ENCODE data around the gene SEPTIN7.
"Not testable (repeated sequence)": the region's sequence is repeated elsewhere in the genome, so short reads cannot be mapped to it uniquely, and the experiment has no call there.

Gene SEPTIN7
- total RNA-seq = 233 to 275 (median 233) reads per million in 3 donors

- DNase-seq = peak; percentile 97 to 98 (median 98)
- Histone ChIP-seq H3K4me3 (ENCODE audit: insufficient read depth, low read depth, low read length, poor library complexity, severe bottlenecking) (peak within 1 kb of the TSS; percentile 89), H3K27me3 (replicated peaks; ENCODE audit: control insufficient read depth, insufficient read depth, low read length, poor library complexity, severe bottlenecking) (no peaks in the 10 kb centered on the region), H3K4me1 (ENCODE audit: control insufficient read depth, insufficient read depth, low read length, poor library complexity, severe bottlenecking) (peaks cover 15% of the 10 kb centered on the region), H3K27ac (ENCODE audit: insufficient read depth, low read length, poor library complexity, severe bottlenecking) (peak within 1 kb of the TSS; percentile 95), H3K9me3 (ENCODE audit: control insufficient read depth, low read length) (no peaks in the 10 kb centered on the region), H3K36me3 (ENCODE audit: control insufficient read depth, insufficient read depth, low read length) (no peaks in the 10 kb centered on the region)
These were observed at the start of gene SEPTIN7 for GRCh38 chr7:35800718-35801391. Gene SEPTIN7, plus strand, starts transcription at chr7:35801057. Its CDS starts 153 bp downstream, at chr7:35801210.

DNA sequence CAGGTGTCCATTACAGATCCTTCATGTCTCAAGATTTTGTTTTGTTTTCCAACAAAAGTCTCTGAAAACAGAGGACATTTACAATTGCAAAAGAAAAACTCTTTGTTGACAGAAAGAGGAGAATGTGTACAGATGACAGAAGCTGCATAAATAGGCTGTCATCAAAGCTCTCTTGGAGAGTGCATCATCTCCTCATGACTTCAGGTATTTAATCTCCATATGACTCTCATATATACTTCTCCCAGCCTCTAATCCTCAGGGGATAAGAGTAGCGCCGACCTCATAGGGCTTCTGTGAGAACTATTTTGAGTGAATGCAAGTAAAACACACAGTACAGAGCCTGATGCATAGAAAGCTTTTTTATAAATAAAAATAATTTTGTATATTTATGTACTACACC lies 48.1 kb upstream of the SEPTIN7 start:
- no peaks in the 10 kb centered on the region for H3K36me3 ChIP-seq (ENCODE audit: control insufficient read depth, insufficient read depth, low read length)
- no peaks in the 10 kb centered on the region for H3K4me1 ChIP-seq (ENCODE audit: control insufficient read depth, insufficient read depth, low read length, poor library complexity, severe bottlenecking)
- no peak for DNase-seq
- H3K27ac ChIP-seq (ENCODE audit: insufficient read depth, low read length, poor library complexity, severe bottlenecking) = no peak overlapping the region
- H3K4me3 ChIP-seq (ENCODE audit: insufficient read depth, low read depth, low read length, poor library complexity, severe bottlenecking) = no peak overlapping the region
- H3K27me3 ChIP-seq (replicated peaks; ENCODE audit: control insufficient read depth, insufficient read depth, low read length, poor library complexity, severe bottlenecking) = no peaks in the 10 kb centered on the region
- no peaks in the 10 kb centered on the region for H3K9me3 ChIP-seq (ENCODE audit: control insufficient read depth, low read length)

- Histone ChIP-seq H3K36me3 (ENCODE audit: control insufficient read depth, insufficient read depth, low read length) (no peaks in the 10 kb centered on the region), H3K9me3 (ENCODE audit: control insufficient read depth, low read length) (no peaks in the 10 kb centered on the region), H3K27ac (ENCODE audit: insufficient read depth, low read length, poor library complexity, severe bottlenecking) (no peak overlapping the region), H3K4me1 (ENCODE audit: control insufficient read depth, insufficient read depth, low read length, poor library complexity, severe bottlenecking) (no peaks in the 10 kb centered on the region), H3K4me3 (ENCODE audit: insufficient read depth, low read depth, low read length, poor library complexity, severe bottlenecking) (no peak overlapping the region), H3K27me3 (replicated peaks; ENCODE audit: control insufficient read depth, insufficient read depth, low read length, poor library complexity, severe bottlenecking) (no peaks in the 10 kb centered on the region)
- DNase-seq = no peak
These were observed 46.9 kb upstream of the SEPTIN7 start for GRCh38 chr7:35753761-35754603.

GRCh38 chr7:35754741-35755140 lies 46.1 kb upstream of the SEPTIN7 start:
- no peak overlapping the region for H3K4me3 ChIP-seq (ENCODE audit: insufficient read depth, low read depth, low read length, poor library complexity, severe bottlenecking)
- no peaks in the 10 kb centered on the region for H3K27me3 ChIP-seq (replicated peaks; ENCODE audit: control insufficient read depth, insufficient read depth, low read length, poor library complexity, severe bottlenecking)
- H3K27ac ChIP-seq (ENCODE audit: insufficient read depth, low read length, poor library complexity, severe bottlenecking) = no peak overlapping the region
- no peaks in the 10 kb centered on the region for H3K9me3 ChIP-seq (ENCODE audit: control insufficient read depth, low read length)
- H3K36me3 ChIP-seq (ENCODE audit: control insufficient read depth, insufficient read depth, low read length) = no peaks in the 10 kb centered on the region
- no peak for DNase-seq
- H3K4me1 ChIP-seq (ENCODE audit: control insufficient read depth, insufficient read depth, low read length, poor library complexity, severe bottlenecking) = no peaks in the 10 kb centered on the region

DNA sequence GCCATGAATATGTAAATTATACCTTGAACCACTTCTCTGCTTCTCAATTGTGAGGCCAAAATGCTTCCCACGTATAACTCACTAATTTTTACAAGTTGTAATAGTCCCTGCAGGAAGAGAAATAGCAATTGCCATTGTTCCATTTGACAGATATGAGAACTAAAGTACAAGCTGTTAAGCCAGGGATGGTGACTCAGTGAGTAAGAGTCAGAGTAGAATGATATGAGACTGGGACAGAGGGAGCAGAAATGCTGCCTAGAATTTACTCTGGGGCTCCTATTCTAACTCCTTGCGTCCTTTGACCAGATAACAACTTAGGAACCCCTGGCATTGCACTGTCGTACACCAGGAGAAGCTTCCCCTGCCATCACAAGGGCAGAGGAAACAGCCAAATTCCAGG lies 45.1 kb upstream of the SEPTIN7 start:
- H3K27me3 ChIP-seq (replicated peaks; ENCODE audit: control insufficient read depth, insufficient read depth, low read length, poor library complexity, severe bottlenecking) = no peaks in the 10 kb centered on the region

DNA sequence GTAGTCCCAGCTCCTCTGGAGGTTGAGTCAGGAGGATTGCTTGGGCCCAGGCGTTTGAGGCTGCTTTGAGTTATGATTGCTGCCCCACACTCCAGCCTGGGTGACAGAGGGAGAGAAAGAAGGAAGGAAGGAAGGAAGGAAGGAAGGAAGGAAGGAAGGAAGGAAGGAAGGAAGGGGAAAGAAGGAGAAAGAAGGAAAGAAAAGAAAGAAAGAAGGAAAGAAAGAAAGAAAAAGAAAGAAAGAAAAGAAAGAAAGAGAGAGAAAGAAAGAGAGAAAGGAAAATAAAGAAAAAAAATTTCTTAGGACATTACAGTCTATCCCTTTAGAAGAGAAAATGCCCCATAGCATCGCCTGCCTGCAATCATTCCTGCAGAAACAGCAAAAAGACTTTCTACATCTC lies 44.4 kb upstream of the SEPTIN7 start:
- H3K9me3 ChIP-seq (ENCODE audit: control insufficient read depth, low read length); H3K27me3 ChIP-seq (replicated peaks; ENCODE audit: control insufficient read depth, insufficient read depth, low read length, poor library complexity, severe bottlenecking); DNase-seq; H3K4me3 ChIP-seq (ENCODE audit: insufficient read depth, low read depth, low read length, poor library complexity, severe bottlenecking); H3K36me3 ChIP-seq (ENCODE audit: control insufficient read depth, insufficient read depth, low read length); H3K4me1 ChIP-seq (ENCODE audit: control insufficient read depth, insufficient read depth, low read length, poor library complexity, severe bottlenecking); H3K27ac ChIP-seq (ENCODE audit: insufficient read depth, low read length, poor library complexity, severe bottlenecking): not testable (repeated sequence)

More for the DNA sequence above, 45.1 kb upstream of the SEPTIN7 start:
- H3K27ac ChIP-seq (ENCODE audit: insufficient read depth, low read length, poor library complexity, severe bottlenecking) = no peak overlapping the region
- no peak overlapping the region for H3K4me3 ChIP-seq (ENCODE audit: insufficient read depth, low read depth, low read length, poor library complexity, severe bottlenecking)
- no peaks in the 10 kb centered on the region for H3K4me1 ChIP-seq (ENCODE audit: control insufficient read depth, insufficient read depth, low read length, poor library complexity, severe bottlenecking)
- H3K36me3 ChIP-seq (ENCODE audit: control insufficient read depth, insufficient read depth, low read length) = no peaks in the 10 kb centered on the region
- DNase-seq = no peak
- H3K9me3 ChIP-seq (ENCODE audit: control insufficient read depth, low read length) = no peaks in the 10 kb centered on the region

GRCh38 chr7:35757574-35757973 lies 43.3 kb upstream of the SEPTIN7 start:
- no peaks in the 10 kb centered on the region for H3K9me3 ChIP-seq (ENCODE audit: control insufficient read depth, low read length)

DNA sequence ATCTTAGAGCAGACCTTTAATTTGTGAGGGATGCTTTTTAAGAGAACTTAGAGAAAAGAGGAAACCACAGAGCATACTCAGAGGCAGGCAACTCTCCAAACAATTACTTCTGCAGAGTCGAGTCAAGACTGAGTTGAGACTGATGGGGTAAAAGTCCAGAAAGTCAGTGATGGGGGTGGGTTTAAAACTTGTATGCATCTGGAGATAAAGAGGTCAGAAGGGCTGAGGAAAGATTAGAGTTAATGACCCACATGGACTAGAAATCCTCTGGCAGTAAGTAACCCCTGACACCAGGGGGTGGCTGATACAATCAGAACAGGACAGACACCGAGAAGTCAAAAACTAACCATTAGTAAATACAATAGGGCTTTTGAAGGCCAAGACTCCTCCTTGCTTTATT lies 42.4 kb upstream of the SEPTIN7 start:
- no peak overlapping the region for H3K27ac ChIP-seq (ENCODE audit: insufficient read depth, low read length, poor library complexity, severe bottlenecking)
- no peaks in the 10 kb centered on the region for H3K36me3 ChIP-seq (ENCODE audit: control insufficient read depth, insufficient read depth, low read length)
- H3K4me3 ChIP-seq (ENCODE audit: insufficient read depth, low read depth, low read length, poor library complexity, severe bottlenecking) = no peak overlapping the region
- no peaks in the 10 kb centered on the region for H3K27me3 ChIP-seq (replicated peaks; ENCODE audit: control insufficient read depth, insufficient read depth, low read length, poor library complexity, severe bottlenecking)
- no peaks in the 10 kb centered on the region for H3K9me3 ChIP-seq (ENCODE audit: control insufficient read depth, low read length)
- no peak for DNase-seq
- no peaks in the 10 kb centered on the region for H3K4me1 ChIP-seq (ENCODE audit: control insufficient read depth, insufficient read depth, low read length, poor library complexity, severe bottlenecking)

More at GRCh38 chr7:35757574-35757973, 43.3 kb upstream of the SEPTIN7 start:
- Histone ChIP-seq H3K36me3 (ENCODE audit: control insufficient read depth, insufficient read depth, low read length) (no peaks in the 10 kb centered on the region), H3K4me1 (ENCODE audit: control insufficient read depth, insufficient read depth, low read length, poor library complexity, severe bottlenecking) (no peaks in the 10 kb centered on the region), H3K4me3 (ENCODE audit: insufficient read depth, low read depth, low read length, poor library complexity, severe bottlenecking) (no peak overlapping the region), H3K27me3 (replicated peaks; ENCODE audit: control insufficient read depth, insufficient read depth, low read length, poor library complexity, severe bottlenecking) (no peaks in the 10 kb centered on the region), H3K27ac (ENCODE audit: insufficient read depth, low read length, poor library complexity, severe bottlenecking) (no peak overlapping the region)
- DNase-seq = no peak

GRCh38 chr7:35760143-35760745 lies 40.6 kb upstream of the SEPTIN7 start:
- Histone ChIP-seq H3K4me1 (ENCODE audit: control insufficient read depth, insufficient read depth, low read length, poor library complexity, severe bottlenecking) (no peaks in the 10 kb centered on the region), H3K27ac (ENCODE audit: insufficient read depth, low read length, poor library complexity, severe bottlenecking) (no peak overlapping the region), H3K27me3 (replicated peaks; ENCODE audit: control insufficient read depth, insufficient read depth, low read length, poor library complexity, severe bottlenecking) (no peaks in the 10 kb centered on the region), H3K9me3 (ENCODE audit: control insufficient read depth, low read length) (no peaks in the 10 kb centered on the region), H3K36me3 (ENCODE audit: control insufficient read depth, insufficient read depth, low read length) (no peaks in the 10 kb centered on the region), H3K4me3 (ENCODE audit: insufficient read depth, low read depth, low read length, poor library complexity, severe bottlenecking) (no peak overlapping the region)
- DNase-seq = no peak

Measured in effector memory CD4-positive, alpha-beta T cell (primary cell).